Keratinocyte (primary cell): Measurements from ENCODE around the gene TPM3. TPM values are rescaled to one million over a fixed set of nuclear protein-coding genes. Genes with fewer than 3 reads are reported as not detected.

Experiments
- DNase-seq: peaks from one replicate; pipeline ENCODE4 v3.0.0-alpha.2; 2011; ENCODE audit warnings: low read depth, missing footprints, low spot score
- FAIRE-seq: peaks from 2 replicates; lab custom pipeline; 2011; peaks lifted over from hg19 to GRCh38; lab: Jason Lieb, UNC
- H2AFZ ChIP-seq: 2 replicates; pipeline ENCODE4 v1.6.0; 2012; ENCODE audit warnings: low read length, control low read depth, inconsistent platforms; ENCODE audit not compliant: control insufficient read depth
- H3K27ac ChIP-seq: 2 replicates; pipeline ENCODE4 v1.5.1; 2011; ENCODE audit warnings: low read length; ENCODE audit not compliant: control insufficient read depth, insufficient read depth
- H3K27me3 ChIP-seq: 3 replicates; pipeline ENCODE4 v1.6.0; 2011; ENCODE audit warnings: low read length; ENCODE audit not compliant: control insufficient read depth, insufficient read depth; ENCODE audit errors: extremely low read depth
- H3K36me3 ChIP-seq, 2 experiments: 2 replicates in 1 of 2; 3 replicates in 1 of 2; pipeline ENCODE4 v1.5.1; 2011; ENCODE audit warnings: low read length in 2 of 2, mild to moderate bottlenecking in 1 of 2; ENCODE audit not compliant: control insufficient read depth in 2 of 2, insufficient read depth in 2 of 2; ENCODE audit errors: extremely low read depth in 1 of 2
- H3K4me1 ChIP-seq: 3 replicates; pipeline ENCODE4 v1.5.1; 2011; ENCODE audit warnings: low read length; ENCODE audit not compliant: control insufficient read depth, insufficient read depth; ENCODE audit errors: extremely low read depth
- H3K4me2 ChIP-seq: 3 replicates; pipeline ENCODE4 v1.6.0; 2011; ENCODE audit warnings: low read depth, low read length; ENCODE audit not compliant: control insufficient read depth, insufficient read depth; ENCODE audit errors: extremely low read depth
- H3K4me3 ChIP-seq, 3 experiments: fragments of 200-600 bp in 1 of 3; sonication (generic) in 1 of 3; 2 replicates in 2 of 3; 3 replicates in 1 of 3; pipeline ENCODE4 v1.5.1; 2011 to 2016; ENCODE audit warnings: low read length in 3 of 3, mild to moderate bottlenecking in 3 of 3, control low read depth in 2 of 3, inconsistent platforms in 1 of 3, low read depth in 1 of 3, mixed read lengths in 1 of 3, mixed run types in 1 of 3, moderate library complexity in 1 of 3; ENCODE audit not compliant: control insufficient read depth in 2 of 3, insufficient read depth in 2 of 3; ENCODE audit errors: extremely low read depth in 1 of 3
- H3K79me2 ChIP-seq: 2 replicates; pipeline ENCODE4 v1.6.0; 2012; ENCODE audit warnings: low read length; ENCODE audit not compliant: control insufficient read depth, insufficient read depth
- H3K9ac ChIP-seq: 3 replicates; pipeline ENCODE4 v1.6.0; 2011; ENCODE audit warnings: low read length; ENCODE audit not compliant: control insufficient read depth, insufficient read depth; ENCODE audit errors: extremely low read depth
- H3K9me1 ChIP-seq: 3 replicates; pipeline ENCODE4 v1.6.0; 2011; ENCODE audit warnings: low read length; ENCODE audit not compliant: control insufficient read depth, insufficient read depth; ENCODE audit errors: extremely low read depth
- H3K9me3 ChIP-seq: 2 replicates; pipeline ENCODE4 v1.5.1; 2012; ENCODE audit warnings: low read depth, low read length; ENCODE audit not compliant: control insufficient read depth
- H4K20me1 ChIP-seq: 3 replicates; pipeline ENCODE4 v1.6.0; 2011; ENCODE audit warnings: low read length; ENCODE audit not compliant: control insufficient read depth, insufficient read depth; ENCODE audit errors: extremely low read depth
- EZH2 ChIP-seq: IDR thresholded peaks from one replicate; pipeline ENCODE4 v1.6.1; 2012; ENCODE audit warnings: inconsistent platforms, mild to moderate bottlenecking, low read length, moderate library complexity
- dilution Hi-C: fragments of 300-500 bp; cut with MboI; formaldehyde crosslinking; loops from one replicate; pipeline ENCODE4 v1.7.0; 2020; ENCODE audit warnings: low sequenced_read_pairs; ENCODE audit not compliant: extremely low pct_ligation_motif_present
- polyA plus RNA-seq, 5 experiments: library from polyadenylated mRNA; depleted of rRNA in 3 of 5; stranded (reverse) in 3 of 5; stranded (forward) in 1 of 5; unstranded in 1 of 5; fragments of >200 nt; gene quantifications; 1 replicate in 1 of 5; 2 replicates in 3 of 5; 3 replicates in 1 of 5; pipeline versions ENCODE4 v1.2.1 to v1.2.3, GENCODE V29; 2011 to 2012; ENCODE audit warnings: missing spikeins in 2 of 5, low read depth in 1 of 5, low replicate concordance in 1 of 5
- TF ChIP-seq, protein P1 (sequence below), 3 experiments: IDR thresholded peaks in 1 of 3; conservative IDR thresholded peaks in 1 of 3; optimal IDR thresholded peaks in 1 of 3; 2 replicates in 2 of 3; 3 replicates in 1 of 3; pipeline versions ENCODE3 to v1.5.1; 2011; ENCODE audit warnings: low read length in 3 of 3, mild to moderate bottlenecking in 3 of 3, moderate library complexity in 2 of 3, control low read depth in 1 of 3, inconsistent platforms in 1 of 3; ENCODE audit not compliant: insufficient read depth in 2 of 3; ENCODE audit errors: extremely low read depth in 1 of 3

The TPM3 gene
- polyA plus RNA-seq, 1 donor (not counting 4 experiments of a cell fraction or from before 2014, with no cell fraction given), result 585 TPM

DNA sequence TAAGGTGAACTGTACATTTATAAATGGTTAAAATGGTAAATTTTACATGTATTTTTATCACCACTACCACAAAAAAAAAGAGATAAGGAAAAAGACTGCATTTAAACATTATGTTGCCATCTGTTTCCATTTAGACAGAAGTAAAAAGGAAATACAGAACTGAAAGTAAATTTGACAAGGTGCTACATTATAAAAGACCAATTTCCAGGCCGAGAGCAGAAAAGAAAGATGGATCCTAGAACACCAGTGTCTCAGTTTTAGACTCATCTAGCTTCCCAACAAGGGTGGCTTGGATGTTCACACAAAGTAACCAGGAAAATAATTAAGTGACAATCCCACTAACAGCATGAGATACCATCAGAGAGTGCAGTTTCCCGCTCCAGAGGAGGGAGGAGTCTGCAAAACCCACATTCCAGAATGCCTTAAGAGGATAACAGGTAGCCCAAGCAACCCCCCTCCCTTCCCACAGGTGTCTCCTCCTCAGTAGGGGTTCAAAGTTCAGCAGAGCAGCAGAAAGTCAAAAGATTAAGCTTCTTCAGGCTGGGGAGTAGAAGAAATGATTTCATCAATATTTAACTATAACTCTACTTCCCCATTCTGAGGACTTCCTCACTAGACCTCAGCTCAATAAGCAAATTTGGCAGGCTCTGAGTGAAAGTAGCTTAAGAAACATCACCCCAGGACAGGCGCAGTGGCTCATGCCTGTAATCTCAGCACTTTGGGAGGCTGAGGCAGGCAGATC is 11.8 kb downstream of the TPM3 start:
- H4K20me1 ChIP-seq, result peaks cover 70% of the 10 kb centered on the region
- H3K4me1 ChIP-seq, result peaks cover 52% of the 10 kb centered on the region
- peak overlapping the region; percentile 97 for H3K4me2 ChIP-seq
- peaks cover 9 to 26% of the 10 kb centered on the region in 2 experiments for H3K36me3 ChIP-seq
- FAIRE-seq, result no peak
- no peaks in the 10 kb centered on the region for H3K9me3 ChIP-seq
- no peak overlapping the region for H3K9ac ChIP-seq
- H3K9me1 ChIP-seq, result peaks cover 5% of the 10 kb centered on the region
- H3K79me2 ChIP-seq, result peaks cover 79% of the 10 kb centered on the region
- dilution Hi-C loops, result no loop called here
- DNase-seq, result no peak
- no peak overlapping the region for H3K27ac ChIP-seq
- H2AFZ ChIP-seq, result no peak overlapping the region
- peak overlapping the region in 2 of 3 experiments; percentile 14 to 45 for H3K4me3 ChIP-seq
- H3K27me3 ChIP-seq, result no peaks in the 10 kb centered on the region
- TF ChIP-seq EZH2, result no peak
- TF ChIP-seq, protein P1, sequence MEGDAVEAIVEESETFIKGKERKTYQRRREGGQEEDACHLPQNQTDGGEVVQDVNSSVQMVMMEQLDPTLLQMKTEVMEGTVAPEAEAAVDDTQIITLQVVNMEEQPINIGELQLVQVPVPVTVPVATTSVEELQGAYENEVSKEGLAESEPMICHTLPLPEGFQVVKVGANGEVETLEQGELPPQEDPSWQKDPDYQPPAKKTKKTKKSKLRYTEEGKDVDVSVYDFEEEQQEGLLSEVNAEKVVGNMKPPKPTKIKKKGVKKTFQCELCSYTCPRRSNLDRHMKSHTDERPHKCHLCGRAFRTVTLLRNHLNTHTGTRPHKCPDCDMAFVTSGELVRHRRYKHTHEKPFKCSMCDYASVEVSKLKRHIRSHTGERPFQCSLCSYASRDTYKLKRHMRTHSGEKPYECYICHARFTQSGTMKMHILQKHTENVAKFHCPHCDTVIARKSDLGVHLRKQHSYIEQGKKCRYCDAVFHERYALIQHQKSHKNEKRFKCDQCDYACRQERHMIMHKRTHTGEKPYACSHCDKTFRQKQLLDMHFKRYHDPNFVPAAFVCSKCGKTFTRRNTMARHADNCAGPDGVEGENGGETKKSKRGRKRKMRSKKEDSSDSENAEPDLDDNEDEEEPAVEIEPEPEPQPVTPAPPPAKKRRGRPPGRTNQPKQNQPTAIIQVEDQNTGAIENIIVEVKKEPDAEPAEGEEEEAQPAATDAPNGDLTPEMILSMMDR (optimal IDR thresholded peaks at IDR 0.05 in 1 of 3, IDR thresholded peaks at IDR 0.05 in 1 of 3, conservative IDR thresholded peaks at IDR 0.05 in 1 of 3; ENCODE audit: extremely low read depth in 1 of 3, insufficient read depth in 2 of 3, low read length in 3 of 3), result no peak

DNA sequence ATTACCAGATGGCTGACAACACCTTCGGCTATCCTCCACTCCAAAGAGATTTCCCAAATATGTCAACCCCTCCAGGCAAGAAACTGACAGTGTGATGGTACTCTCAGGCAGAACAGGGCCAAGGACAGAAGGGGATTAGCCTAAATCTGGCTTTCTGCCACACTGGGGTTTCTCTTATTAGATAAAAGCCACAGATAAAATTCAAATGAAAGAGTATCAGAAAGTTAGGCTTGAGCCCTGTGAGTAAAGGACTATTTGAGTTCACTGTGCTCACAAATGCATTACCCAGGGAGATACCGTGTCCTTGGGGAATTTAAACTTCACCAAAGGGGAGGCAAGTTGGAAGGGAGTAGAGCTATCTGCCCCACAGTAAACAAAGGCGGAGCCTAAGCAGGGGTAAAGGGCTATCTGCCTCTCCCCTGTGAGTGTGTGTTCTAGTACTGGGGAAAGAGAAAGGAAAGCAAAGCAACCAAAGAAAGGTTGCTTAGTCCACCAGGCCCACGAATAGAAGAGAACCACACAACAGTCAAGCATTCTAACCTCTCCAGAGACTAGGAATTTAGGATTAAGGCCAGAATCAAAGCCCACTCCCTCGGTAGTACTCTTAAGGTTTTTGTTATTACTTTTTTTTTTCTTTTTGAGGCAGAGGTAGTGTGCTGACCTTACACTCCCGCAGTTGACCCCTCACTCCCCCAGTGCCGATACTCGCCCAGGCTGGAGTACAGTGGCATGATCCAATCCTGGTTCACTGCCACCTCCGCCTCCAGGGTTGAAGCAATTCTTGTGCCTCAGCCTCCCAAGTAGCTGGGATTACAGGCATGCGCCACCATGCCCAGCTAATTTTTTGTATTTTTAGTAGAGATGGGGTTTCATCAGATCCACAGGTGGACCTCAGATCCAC is 12.7 kb downstream of the TPM3 start:
- Histone ChIP-seq H3K79me2 (peaks cover 87% of the 10 kb centered on the region), H3K27ac (peak overlapping the region; percentile 17), H4K20me1 (peaks cover 76% of the 10 kb centered on the region), H3K4me3 (peak overlapping the region in 1 of 3 experiments; percentile 12), H3K9me3 (no peaks in the 10 kb centered on the region), H3K4me2 (peak overlapping the region; percentile 41), H3K4me1 (peaks cover 52% of the 10 kb centered on the region), H3K36me3 (peaks cover 12 to 29% of the 10 kb centered on the region in 2 experiments), H3K9me1 (peaks cover 5% of the 10 kb centered on the region), H3K9ac (no peak overlapping the region), H2AFZ (no peak overlapping the region), H3K27me3 (no peaks in the 10 kb centered on the region)
- FAIRE-seq (no peak), DNase-seq (no peak)
- dilution Hi-C loops, result no loop called here
- TF ChIP-seq, protein P1 (optimal IDR thresholded peaks at IDR 0.05 in 1 of 3, IDR thresholded peaks at IDR 0.05 in 1 of 3, conservative IDR thresholded peaks at IDR 0.05 in 1 of 3; ENCODE audit: extremely low read depth in 1 of 3, insufficient read depth in 2 of 3, low read length in 3 of 3), result no peak
- TF ChIP-seq EZH2, result no peak
